Endothelial cell (in vitro differentiated cells): ENCODE results near the gene CD274. TPM values are rescaled to one million over a fixed set of nuclear protein-coding genes. Genes with fewer than 3 reads are reported as not detected.

Experiments used
- DNase-seq: peaks from one replicate; pipeline ENCODE4 v3.0.0; 2021; ENCODE audit warnings: low spot score
- H3K27ac Mint-ChIP-seq: one replicate; pipeline ENCODE4 v1.8.0; 2021; ENCODE audit warnings: mixed read lengths, inconsistent platforms; ENCODE audit not compliant: unreplicated experiment
- H3K27me3 Mint-ChIP-seq: one replicate; pipeline ENCODE4 v1.8.0; 2021; ENCODE audit warnings: mild to moderate bottlenecking, moderate library complexity, mixed read lengths, inconsistent platforms; ENCODE audit not compliant: unreplicated experiment
- H3K36me3 Mint-ChIP-seq: one replicate; pipeline ENCODE4 v1.8.0; 2021; ENCODE audit warnings: mild to moderate bottlenecking, low read depth, mixed read lengths, inconsistent platforms; ENCODE audit not compliant: unreplicated experiment
- H3K4me1 Mint-ChIP-seq: one replicate; pipeline ENCODE4 v1.8.0; 2021; ENCODE audit warnings: mild to moderate bottlenecking, mixed read lengths, inconsistent platforms; ENCODE audit not compliant: unreplicated experiment
- H3K4me3 Mint-ChIP-seq: one replicate; pipeline ENCODE4 v1.8.0; 2021; ENCODE audit warnings: mild to moderate bottlenecking, mixed read lengths, inconsistent platforms; ENCODE audit not compliant: unreplicated experiment
- H3K9me3 Mint-ChIP-seq: one replicate; pipeline ENCODE4 v1.8.0; 2021; ENCODE audit warnings: mixed read lengths, inconsistent platforms; ENCODE audit not compliant: unreplicated experiment
- total RNA-seq: library from RNA; stranded (reverse); fragmentation: NEBNext Ultra II Directional; extraction: Animal tissue kit (Norgen Biotek cat#: 25700); gene quantifications from one replicate; pipeline ENCODE4 v1.2.1, GENCODE V29; 2021; ENCODE audit not compliant: unreplicated experiment
- TF ChIP-seq, protein P1 (sequence below): fragments of 200-600 bp; sonication (generic); IDR thresholded peaks from one replicate; pipeline ENCODE4 v1.5.0; 2021; ENCODE audit warnings: antibody characterized with exemption; ENCODE audit not compliant: unreplicated experiment

CD274 gene
- total RNA-seq, 1 donor from 2014 or later, result 0.56 TPM

GRCh38 chr9:5419987-5420386, 30.4 kb upstream of the CD274 start:
- H3K27ac Mint-ChIP-seq, result no peak overlapping the region
- peaks cover 1% of the 10 kb centered on the region for H3K27me3 Mint-ChIP-seq
- no peaks in the 10 kb centered on the region for H3K36me3 Mint-ChIP-seq
- H3K9me3 Mint-ChIP-seq, result no peaks in the 10 kb centered on the region
- no peaks in the 10 kb centered on the region for H3K4me1 Mint-ChIP-seq
- H3K4me3 Mint-ChIP-seq, result no peak overlapping the region
- DNase-seq, result no peak
- TF ChIP-seq, protein P1, sequence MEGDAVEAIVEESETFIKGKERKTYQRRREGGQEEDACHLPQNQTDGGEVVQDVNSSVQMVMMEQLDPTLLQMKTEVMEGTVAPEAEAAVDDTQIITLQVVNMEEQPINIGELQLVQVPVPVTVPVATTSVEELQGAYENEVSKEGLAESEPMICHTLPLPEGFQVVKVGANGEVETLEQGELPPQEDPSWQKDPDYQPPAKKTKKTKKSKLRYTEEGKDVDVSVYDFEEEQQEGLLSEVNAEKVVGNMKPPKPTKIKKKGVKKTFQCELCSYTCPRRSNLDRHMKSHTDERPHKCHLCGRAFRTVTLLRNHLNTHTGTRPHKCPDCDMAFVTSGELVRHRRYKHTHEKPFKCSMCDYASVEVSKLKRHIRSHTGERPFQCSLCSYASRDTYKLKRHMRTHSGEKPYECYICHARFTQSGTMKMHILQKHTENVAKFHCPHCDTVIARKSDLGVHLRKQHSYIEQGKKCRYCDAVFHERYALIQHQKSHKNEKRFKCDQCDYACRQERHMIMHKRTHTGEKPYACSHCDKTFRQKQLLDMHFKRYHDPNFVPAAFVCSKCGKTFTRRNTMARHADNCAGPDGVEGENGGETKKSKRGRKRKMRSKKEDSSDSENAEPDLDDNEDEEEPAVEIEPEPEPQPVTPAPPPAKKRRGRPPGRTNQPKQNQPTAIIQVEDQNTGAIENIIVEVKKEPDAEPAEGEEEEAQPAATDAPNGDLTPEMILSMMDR, result no peak

- Mint-ChIP-seq H3K36me3 (no peaks in the 10 kb centered on the region), H3K27me3 (peaks cover under 1% of the 10 kb centered on the region), H3K4me3 (no peak overlapping the region), H3K9me3 (no peaks in the 10 kb centered on the region), H3K4me1 (no peaks in the 10 kb centered on the region), H3K27ac (no peak overlapping the region)
- no peak for DNase-seq
- TF ChIP-seq, protein P1, result no peak
These were observed 29.2 kb upstream of the CD274 start for GRCh38 chr9:5421163-5421562.

DNA sequence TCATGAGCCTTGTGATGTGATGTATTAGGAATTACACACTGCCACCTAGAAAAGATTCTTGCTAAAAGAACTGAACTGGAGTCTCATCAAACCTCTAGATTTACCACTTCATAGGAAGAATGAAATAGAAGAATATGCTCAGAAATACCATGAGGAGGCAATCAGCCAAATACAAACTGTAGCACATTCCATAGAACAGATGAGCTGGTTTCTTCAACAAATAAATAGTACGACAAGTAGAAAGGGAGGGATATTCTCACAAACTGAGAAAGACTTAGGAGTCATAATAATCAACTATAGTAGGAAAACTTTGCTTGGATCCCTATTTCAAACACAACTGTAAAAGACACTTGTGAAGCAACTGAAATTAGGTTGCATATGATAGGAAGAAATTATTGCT, 28.1 kb upstream of the CD274 start:
- Mint-ChIP-seq H3K9me3 (no peaks in the 10 kb centered on the region), H3K27me3 (no peaks in the 10 kb centered on the region), H3K27ac (no peak overlapping the region), H3K4me1 (no peaks in the 10 kb centered on the region), H3K4me3 (no peak overlapping the region), H3K36me3 (no peaks in the 10 kb centered on the region)
- TF ChIP-seq, protein P1, result no peak
- no peak for DNase-seq

GRCh38 chr9:5425006-5425628, 25.2 kb upstream of the CD274 start:
- Mint-ChIP-seq H3K9me3 (no peaks in the 10 kb centered on the region), H3K4me1 (no peaks in the 10 kb centered on the region), H3K27ac (no peak overlapping the region)

GRCh38 chr9:5427005-5427404, 23.3 kb upstream of the CD274 start:
- Mint-ChIP-seq H3K4me1 (no peaks in the 10 kb centered on the region), H3K36me3 (peaks cover 3% of the 10 kb centered on the region), H3K4me3 (no peak overlapping the region), H3K9me3 (peaks cover under 1% of the 10 kb centered on the region), H3K27ac (no peak overlapping the region), H3K27me3 (no peaks in the 10 kb centered on the region)
- DNase-seq, result no peak
- TF ChIP-seq, protein P1, result no peak

More at GRCh38 chr9:5425006-5425628, 25.2 kb upstream of the CD274 start:
- Mint-ChIP-seq H3K4me3 (no peak overlapping the region), H3K27me3 (no peaks in the 10 kb centered on the region), H3K36me3 (no peaks in the 10 kb centered on the region)
- DNase-seq, result no peak
- TF ChIP-seq, protein P1, result peak; percentile 66
